GM21390 (cell line): ENCODE results near the gene VAT1.
"Not testable (repeated sequence)": the region's sequence is repeated elsewhere in the genome, so short reads cannot be mapped to it uniquely, and the experiment has no call there.

Source experiments
- ATAC-seq: cut with Tn5 transposase; IDR thresholded peaks from one replicate; pipeline ENCODE4 v1.9.1; 2021; ENCODE audit not compliant: unreplicated experiment

The VAT1 gene

GRCh38 chr17:43021741-43022512 is at the start of gene VAT1:
Gene VAT1 (minus strand): TSS chr17:43022385. CDS start chr17:43022322, 63 bp downstream.
- peak; percentile 59 for ATAC-seq

- no peak for ATAC-seq
Measured at GRCh38 chr17:43070872-43071271, 48.7 kb upstream of the VAT1 start.

DNA sequence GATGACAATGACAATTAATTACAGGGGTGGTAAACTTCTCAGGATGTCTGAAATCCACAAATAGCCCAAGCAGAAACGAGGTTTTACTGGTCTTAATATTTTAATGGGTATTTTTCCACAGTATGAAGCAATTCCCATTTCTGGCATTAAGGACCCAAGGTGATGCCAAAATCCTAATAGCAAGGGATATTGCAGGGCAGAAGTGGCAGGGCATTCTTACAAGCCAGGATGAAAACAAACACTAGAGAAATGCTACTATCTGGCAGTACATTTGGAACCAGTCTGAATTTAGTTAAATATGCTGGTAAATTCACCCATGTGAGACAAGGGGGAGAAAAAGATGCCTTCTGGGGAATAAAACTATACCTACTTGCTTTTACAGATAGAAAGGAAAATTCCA is 48.1 kb upstream of the VAT1 start:
- ATAC-seq: no peak

DNA sequence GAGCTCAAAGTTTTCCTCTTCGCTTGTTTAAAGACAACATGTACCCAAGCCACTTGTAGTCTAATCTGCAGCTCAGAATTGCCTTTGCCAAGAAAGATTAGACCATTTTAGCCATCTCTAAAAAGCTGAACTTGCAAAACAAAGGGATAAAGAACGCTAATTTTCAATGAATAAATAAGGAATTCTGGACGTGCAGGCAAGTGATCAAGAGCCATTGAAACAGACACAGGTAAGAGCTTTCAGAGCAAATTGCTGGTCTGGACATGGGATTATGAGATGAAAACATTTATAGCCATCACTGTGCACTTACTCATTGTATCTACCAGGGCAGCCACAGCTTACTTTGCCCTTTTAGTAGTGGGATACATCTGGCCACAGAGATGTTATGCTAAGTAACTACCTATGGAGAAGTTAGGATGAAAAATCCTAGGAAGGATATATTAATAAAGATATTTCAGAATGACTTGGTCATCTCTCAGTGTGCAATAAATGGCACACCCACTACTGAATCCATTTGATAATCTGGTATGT is 47.2 kb upstream of the VAT1 start:
- no peak for ATAC-seq

- ATAC-seq: no peak
Measured at GRCh38 chr17:43068570-43069367, 46.6 kb upstream of the VAT1 start.

- no peak for ATAC-seq
Measured at GRCh38 chr17:43062984-43063638, 40.9 kb upstream of the VAT1 start.

DNA sequence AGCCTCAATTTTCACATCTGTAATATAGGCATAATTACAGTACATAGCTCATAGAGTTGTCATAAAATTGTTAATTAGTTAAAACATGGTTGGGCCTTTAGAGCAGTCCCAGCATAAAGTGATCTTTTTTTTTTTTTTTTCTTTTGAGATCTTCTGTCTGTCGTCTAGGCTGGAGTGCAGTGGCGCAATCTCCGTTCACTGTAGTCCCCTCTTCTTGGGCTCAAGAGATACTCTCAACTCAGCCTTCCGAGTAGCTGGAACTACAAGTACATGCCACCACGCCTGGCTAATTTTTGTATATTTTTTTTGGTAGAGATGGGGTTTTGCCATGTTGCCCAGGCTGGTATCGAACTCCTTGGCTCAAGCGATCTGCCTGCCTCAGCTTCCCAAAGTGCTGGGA is 33.9 kb upstream of the VAT1 start:
- ATAC-seq: no peak

DNA sequence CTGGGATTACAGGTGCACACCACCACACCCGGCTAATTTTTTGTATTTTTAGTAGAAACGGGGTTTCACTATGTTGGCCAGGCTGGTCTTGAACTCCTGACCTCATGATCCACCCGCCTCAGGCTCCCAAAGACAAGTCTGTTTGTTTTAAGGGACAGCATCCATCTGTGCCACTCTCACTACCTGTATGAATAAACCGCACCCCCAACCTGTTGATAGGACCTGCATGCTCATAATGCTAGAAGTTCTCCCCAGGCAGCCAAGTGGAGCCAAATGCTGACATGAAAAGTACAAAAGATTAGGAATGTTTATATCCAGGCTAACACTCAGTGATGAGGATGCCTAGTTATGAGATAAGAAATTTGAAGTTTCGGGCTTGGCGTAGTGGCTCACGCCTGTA is 30.8 kb upstream of the VAT1 start:
- ATAC-seq: not testable (repeated sequence)

- no peak for ATAC-seq
Measured at GRCh38 chr17:43051969-43052368, 29.8 kb upstream of the VAT1 start.

DNA sequence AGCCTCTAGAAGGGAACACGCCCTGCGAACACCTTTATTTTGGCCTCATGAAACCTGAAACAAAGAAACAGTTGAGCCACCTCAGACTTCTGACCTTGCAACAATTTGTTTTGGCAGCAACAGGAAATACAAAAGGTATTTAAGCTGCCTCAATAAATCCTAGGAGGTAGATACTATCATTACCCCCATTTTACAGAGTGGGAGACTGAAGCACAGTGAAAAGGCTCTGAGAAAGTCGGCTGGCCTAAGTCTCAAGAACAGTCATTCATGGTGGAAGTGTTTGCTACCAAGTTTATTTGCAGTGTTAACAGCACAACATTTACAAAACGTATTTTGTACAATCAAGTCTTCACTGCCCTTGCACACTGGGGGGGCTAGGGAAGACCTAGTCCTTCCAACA is 21.8 kb upstream of the VAT1 start:
- ATAC-seq: no peak

DNA sequence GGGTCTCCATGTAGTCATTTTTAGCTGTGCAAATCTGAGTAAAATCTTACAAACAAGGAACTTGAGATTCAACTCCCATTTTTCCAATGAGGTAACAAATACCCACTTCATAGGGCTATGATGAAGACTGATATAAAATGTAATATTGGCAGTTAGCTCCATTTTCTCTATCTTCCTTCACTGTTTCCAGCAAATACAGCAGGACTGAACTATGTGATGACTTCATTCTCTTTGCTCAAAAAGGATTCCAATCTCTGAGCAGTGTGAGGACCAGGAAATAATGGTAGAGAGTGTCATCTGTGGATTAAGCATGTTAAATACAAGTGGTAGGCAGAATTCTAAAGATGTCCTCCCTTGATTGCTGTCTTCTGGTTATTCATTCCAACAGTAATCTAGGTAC is 21.1 kb upstream of the VAT1 start:
- no peak for ATAC-seq

GRCh38 chr17:43042025-43042628 is 19.9 kb upstream of the VAT1 start:
- no peak for ATAC-seq

DNA sequence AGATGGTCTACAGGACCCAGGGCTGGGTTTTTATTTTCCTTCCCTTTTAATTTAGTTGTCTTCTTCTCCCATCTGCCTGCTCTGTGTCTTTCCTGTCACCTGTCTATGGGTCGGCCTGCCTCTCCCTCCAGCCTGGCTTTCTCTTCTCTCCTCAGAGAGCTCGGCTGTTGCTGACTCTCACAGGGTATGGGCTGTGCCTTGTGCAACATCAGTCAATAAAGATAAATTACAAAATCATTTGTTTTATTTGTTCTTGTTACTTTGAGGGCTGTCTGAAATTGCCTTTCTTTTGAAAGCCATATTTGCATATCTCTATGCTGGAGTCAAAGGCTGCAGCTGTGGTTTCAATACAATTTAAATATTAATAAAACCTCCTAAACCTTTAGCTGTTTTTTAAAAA is 18.5 kb upstream of the VAT1 start:
- no peak for ATAC-seq

- ATAC-seq: no peak
Measured at GRCh38 chr17:43039646-43040045, 17.5 kb upstream of the VAT1 start.

GRCh38 chr17:43034894-43035293 is 12.7 kb upstream of the VAT1 start:
- no peak for ATAC-seq

GRCh38 chr17:43033948-43034881 is 12.0 kb upstream of the VAT1 start:
- ATAC-seq: no peak

- ATAC-seq: no peak
Measured at GRCh38 chr17:43031666-43032065, 9.5 kb upstream of the VAT1 start.

DNA sequence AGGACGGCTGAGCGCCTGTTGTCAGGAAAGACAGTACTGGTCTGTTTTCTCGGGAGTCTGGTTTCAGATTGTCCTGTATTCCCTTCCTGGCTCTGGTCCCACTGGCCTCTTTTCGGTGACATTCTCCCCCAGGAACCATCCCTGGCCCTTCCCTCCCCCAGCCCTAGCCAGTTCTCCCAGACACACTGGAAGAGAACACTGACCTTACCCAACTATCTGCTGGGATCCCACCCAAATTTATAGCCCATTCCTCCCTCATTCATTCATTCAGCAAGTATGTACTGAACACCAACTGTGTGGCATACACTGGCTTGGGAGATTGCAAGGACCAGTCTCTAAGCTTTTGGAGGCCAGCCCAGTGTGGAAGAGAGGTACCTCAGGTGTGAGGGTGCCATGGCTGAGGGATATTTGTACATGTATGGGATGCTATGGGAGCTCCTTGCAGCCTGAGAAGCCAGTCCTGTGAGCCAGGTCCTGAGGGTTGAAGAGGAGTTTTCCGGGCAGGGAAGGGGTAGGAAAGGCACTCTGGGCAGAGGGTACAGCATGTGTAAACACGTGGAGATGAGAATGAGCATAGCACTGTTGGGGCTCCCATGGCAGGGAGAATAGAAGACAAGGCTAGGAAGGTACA is 8.1 kb upstream of the VAT1 start:
- ATAC-seq: no peak

DNA sequence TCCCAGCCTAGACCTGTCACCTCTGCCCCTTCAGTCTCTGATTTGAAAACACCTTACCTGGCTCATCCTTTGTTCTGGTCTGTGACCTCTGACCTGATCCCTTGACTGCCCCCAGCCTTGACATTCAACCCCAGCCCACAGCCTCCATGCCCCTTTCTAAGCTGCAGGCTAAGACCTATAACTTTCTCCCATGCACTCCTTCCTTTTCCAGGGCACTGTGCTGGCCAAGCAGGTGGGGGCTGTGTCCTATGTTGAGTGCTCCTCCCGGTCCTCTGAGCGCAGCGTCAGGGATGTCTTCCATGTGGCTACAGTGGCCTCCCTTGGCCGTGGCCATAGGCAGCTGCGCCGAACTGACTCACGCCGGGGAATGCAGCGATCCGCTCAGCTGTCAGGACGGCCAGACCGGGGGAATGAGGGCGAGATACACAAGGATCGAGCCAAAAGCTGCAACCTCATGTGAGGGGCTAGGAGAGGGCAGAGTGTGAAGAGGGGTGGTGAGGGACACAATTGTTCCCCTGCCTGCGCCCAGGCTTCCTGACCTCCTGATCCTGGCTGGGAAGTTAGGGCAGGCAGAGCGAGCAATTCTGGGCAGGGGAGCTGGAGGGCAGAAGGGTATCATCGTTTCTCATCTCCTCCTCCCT is 6.2 kb upstream of the VAT1 start:
- no peak for ATAC-seq
